GM12801 (cell line): ENCODE measurements around the gene ERVV-1.

Experiments used
- CTCF ChIP-seq: IDR thresholded peaks from one replicate; pipeline ENCODE4 v1.5.1; 2011; ENCODE audit warnings: control low read depth; ENCODE audit not compliant: insufficient read length; ENCODE audit errors: extremely low read depth

Gene ERVV-1

GRCh38 chr19:53007606-53008005 is 6.1 kb upstream of the ERVV-1 start:
- no peak for TF ChIP-seq CTCF

GRCh38 chr19:53008061-53008778 is 5.5 kb upstream of the ERVV-1 start:
- TF ChIP-seq CTCF: no peak

- no peak for TF ChIP-seq CTCF
These were observed 3.2 kb upstream of the ERVV-1 start for GRCh38 chr19:53010494-53010893.

GRCh38 chr19:53012006-53012405 is 1.7 kb upstream of the ERVV-1 start:
- TF ChIP-seq CTCF: no peak

GRCh38 chr19:53015159-53015558 is 1.4 kb downstream of the ERVV-1 start:
- no peak for TF ChIP-seq CTCF

- TF ChIP-seq CTCF: no peak
These were observed 2.0 kb downstream of the ERVV-1 start for GRCh38 chr19:53015730-53016129.

- TF ChIP-seq CTCF: no peak
These were observed 6.0 kb downstream of the ERVV-1 start for GRCh38 chr19:53019684-53020083.
